HepG2 (cell line): Measurements from ENCODE around the gene NDOR1. TPM values are rescaled to one million over a fixed set of nuclear protein-coding genes. Genes with fewer than 3 reads are reported as not detected.

Experiments
- ATF2 ChIP-seq: sonication (generic); formaldehyde crosslinking; IDR thresholded peaks from 2 replicates; pipeline ENCODE4 v1.4.0; 2020; ENCODE audit warnings: missing genetic modification reagents
- ATF7 ChIP-seq, 2 experiments: fragments of 450-650 bp in 1 of 2; sonication (generic) in 1 of 2; formaldehyde crosslinking in 1 of 2; IDR thresholded peaks; 2 replicates each; pipeline versions ENCODE4 v1.4.0 to v1.6.1; 2016 to 2020; ENCODE audit warnings: antibody characterized with exemption in 1 of 2, mild to moderate bottlenecking in 1 of 2, missing genetic modification reagents in 1 of 2
- FOXA1 ChIP-seq, 2 experiments: fragments of 450-650 bp in 1 of 2; sonication (generic) in 1 of 2; formaldehyde crosslinking in 1 of 2; IDR thresholded peaks; 2 replicates each; pipeline versions ENCODE4 v1.4.0 to v1.6.1; 2016 to 2020; ENCODE audit warnings: missing genetic modification reagents in 1 of 2
- GMEB1 ChIP-seq: sonication (generic); formaldehyde crosslinking; IDR thresholded peaks from 2 replicates; pipeline ENCODE4 v1.5.1; 2020; ENCODE audit warnings: missing genetic modification reagents, mild to moderate bottlenecking, borderline replicate concordance
- GPBP1L1 ChIP-seq: sonication (generic); formaldehyde crosslinking; IDR thresholded peaks from 2 replicates; pipeline ENCODE4 v1.5.0; 2020; ENCODE audit warnings: mild to moderate bottlenecking, missing genetic modification reagents
- HNRNPK ChIP-seq: fragments of 200-400 bp; formaldehyde crosslinking; IDR thresholded peaks from 2 replicates; pipeline ENCODE4 v1.6.1; 2018; ENCODE audit warnings: low read length, low read depth, moderate library complexity, mild to moderate bottlenecking; ENCODE audit not compliant: poor library complexity, severe bottlenecking
- IKZF5 ChIP-seq: IDR thresholded peaks from 2 replicates; pipeline ENCODE4 v1.6.1; 2018; ENCODE audit warnings: missing genetic modification reagents, mild to moderate bottlenecking, missing compliant biosample characterization
- KDM6A ChIP-seq: IDR thresholded peaks from 2 replicates; pipeline ENCODE4 v1.6.1; 2016; ENCODE audit warnings: low read depth
- NFE2L1 ChIP-seq: sonication (generic); formaldehyde crosslinking; IDR thresholded peaks from 2 replicates; pipeline ENCODE4 v1.4.0; 2020; ENCODE audit warnings: missing genetic modification reagents, mild to moderate bottlenecking, borderline replicate concordance
- PAXIP1 ChIP-seq: sonication (generic); formaldehyde crosslinking; conservative IDR thresholded peaks from 2 replicates; pipeline ENCODE4 v1.4.0; 2020; ENCODE audit warnings: mild to moderate bottlenecking, missing genetic modification reagents, moderate library complexity
- UBTF ChIP-seq: sonication (generic); formaldehyde crosslinking; IDR thresholded peaks from 2 replicates; pipeline ENCODE4 v1.4.0; 2020; ENCODE audit warnings: mild to moderate bottlenecking, missing genetic modification reagents
- ZNF12 ChIP-seq: sonication (generic); formaldehyde crosslinking; IDR thresholded peaks from 2 replicates; pipeline ENCODE4 v1.5.0; 2020; ENCODE audit warnings: missing genetic modification reagents
- ZNF781 ChIP-seq: sonication (generic); formaldehyde crosslinking; IDR thresholded peaks from 2 replicates; pipeline ENCODE4 v1.5.1; 2020; ENCODE audit warnings: borderline replicate concordance, mild to moderate bottlenecking, missing genetic modification reagents; ENCODE audit errors: not compliant biosample characterization
- ZNF878 ChIP-seq: sonication (generic); formaldehyde crosslinking; IDR thresholded peaks from 2 replicates; pipeline ENCODE4 v1.8.1; 2023; ENCODE audit warnings: mild to moderate bottlenecking, missing genetic modification reagents, moderate library complexity
- ZSCAN22 ChIP-seq: sonication (generic); formaldehyde crosslinking; IDR thresholded peaks from 2 replicates; pipeline ENCODE4 v1.4.0; 2020; ENCODE audit warnings: mild to moderate bottlenecking, missing genetic modification reagents
- polyA plus RNA-seq, 8 experiments: library from polyadenylated mRNA; depleted of rRNA in 3 of 8; stranded (reverse) in 7 of 8; unstranded in 1 of 8; fragments of >200 nt; fragmentation: Illumina TruSeq in 4 of 8; extraction: Trizol in 4 of 8; gene quantifications; 2 replicates each; pipeline versions ENCODE4 v1.2.1 to v1.2.3, GENCODE V29; 2011 to 2016; ENCODE audit warnings: low read depth in 4 of 8, missing spikeins in 1 of 8, mixed read lengths in 1 of 8; ENCODE audit not compliant: insufficient read depth in 1 of 8
- total RNA-seq, 5 experiments: library from RNA; depleted of rRNA; stranded (reverse); fragments of >200 nt; fragmentation: Illumina TruSeq; extraction: Trizol; gene quantifications; 2 replicates each; pipeline ENCODE4 v1.2.3, GENCODE V29; 2016; ENCODE audit warnings: low read depth in 1 of 5

NDOR1 gene
- total and polyA plus RNA-seq, 2 of the 13 experiments (the other 11 are each of a cell fraction or from before 2014, with no cell fraction given), result 3.6 to 8.7 TPM

GRCh38 chr9:137240841-137241489 lies 35.5 kb downstream of the NDOR1 start, which contains the start of gene TUBB4B (continued):
- TF ChIP-seq ATF7 (IDR thresholded peaks at IDR 0.05) (no peak), ATF7 (CRISPR knock-in tag; IDR thresholded peaks at IDR 0.05) (no peak), ATF2 (CRISPR knock-in tag) (0 out of 2 replicates have a peak, but pooled peaks have one; percentile 67), UBTF (no peak), FOXA1 (IDR thresholded peaks at IDR 0.05) (no peak), FOXA1 (CRISPR knock-in tag; IDR thresholded peaks at IDR 0.05) (peak; percentile 38; the same call in 1 of the 2 replicates), HNRNPK (no peak), GPBP1L1 (CRISPR knock-in tag) (no peak), ZNF878 (CRISPR knock-in tag) (no peak), ZNF781 (CRISPR knock-in tag) (peak; percentile 60), KDM6A (CRISPR knock-in tag) (no peak; the same call in 1 of the 2 replicates), IKZF5 (CRISPR knock-in tag) (peak; percentile 57), ZNF12 (CRISPR knock-in tag) (peak; percentile 58; the same call in 1 of the 2 replicates), ZSCAN22 (CRISPR knock-in tag) (no peak), GMEB1 (CRISPR knock-in tag) (0 out of 2 replicates have a peak, but pooled peaks have one; percentile 4), NFE2L1 (CRISPR knock-in tag) (no peak), PAXIP1 (no peak; the same call in 1 of the 2 replicates)
